ENCODE results near the gene OSBPL2. TPM values are rescaled to one million over a fixed set of nuclear protein-coding genes. Genes with fewer than 3 reads are reported as not detected.

Gene OSBPL2
- total and polyA plus RNA-seq, 2 donors (not counting 3 experiments of a cell fraction or from before 2014, with no cell fraction given), result 13.1 to 33.0 TPM

GRCh38 chr20:62299666-62300236 lies 61.4 kb downstream of the OSBPL2 start:
- dilution Hi-C loops (cut with MboI; ENCODE audit: extremely low pct_ligation_motif_present, low sequenced_read_pairs) (no loop called here), intact Hi-C loops (cut with micrococcal nuclease) (loop anchor here (10.0 kb wide), 1 partner anchor 495 kb away; the partner anchor contains the start of gene MRGBP)
- DNase-seq (ENCODE audit: low read depth, low spot score) (no peak), FAIRE-seq (no peak)
- Histone ChIP-seq H3K36me3 (ENCODE audit: control insufficient read depth in 2 of 2, extremely low read depth in 1 of 2, insufficient read depth in 2 of 2, low read length in 2 of 2) (peaks cover 0 to 3% of the 10 kb centered on the region in 2 experiments), H3K4me3 (replicated peaks in 1 of 3; ENCODE audit: insufficient read depth in 1 of 3, low read depth in 1 of 3, low read length in 3 of 3) (no peak overlapping the region), H3K27me3 (ENCODE audit: control insufficient read depth in 2 of 2, insufficient read depth in 2 of 2, low read length in 2 of 2) (no peaks in the 10 kb centered on the region), H3K79me2 (ENCODE audit: control insufficient read depth, insufficient read depth, low read length) (peaks cover 17% of the 10 kb centered on the region), H3K4me1 (ENCODE audit: control insufficient read depth, extremely low read depth, insufficient read depth, low read length) (peaks cover 8% of the 10 kb centered on the region), H3K27ac (ENCODE audit: insufficient read depth, low read depth, low read length) (no peak overlapping the region), H2AFZ (ENCODE audit: low read depth, low read length) (no peak overlapping the region), H3K4me2 (ENCODE audit: insufficient read depth, low read length) (no peak overlapping the region), H3K9ac (replicated peaks; ENCODE audit: extremely low read depth, insufficient read depth, low read length) (no peak overlapping the region), H3K9me1 (replicated peaks; ENCODE audit: control insufficient read depth, extremely low read depth, insufficient read depth, low read length) (no peaks in the 10 kb centered on the region), H4K20me1 (replicated peaks; ENCODE audit: control insufficient read depth, extremely low read depth, insufficient read depth, low read length) (no peaks in the 10 kb centered on the region), H3K9me3 (replicated peaks; ENCODE audit: control insufficient read depth, insufficient read depth, low read length) (no peaks in the 10 kb centered on the region)
- TF ChIP-seq POLR2AphosphoS5 (IDR thresholded peaks at IDR 0.05; ENCODE audit: insufficient read depth, low read depth, low read length), result no peak
- TF ChIP-seq MAX (IDR thresholded peaks at IDR 0.05; ENCODE audit: insufficient read depth, insufficient read length), result no peak
- TF ChIP-seq GATA2 (IDR thresholded peaks at IDR 0.05; ENCODE audit: insufficient read depth, insufficient read length, low read depth, low read length), result no peak
- no peak for TF ChIP-seq EZH2 (IDR thresholded peaks at IDR 0.05; ENCODE audit: borderline replicate concordance, low read depth, low read length, severe bottlenecking)
- no peak for TF ChIP-seq JUN (IDR thresholded peaks at IDR 0.05; ENCODE audit: borderline replicate concordance, insufficient read depth, insufficient read length, low read depth)
- no peak for TF ChIP-seq FOS (IDR thresholded peaks at IDR 0.05; ENCODE audit: borderline replicate concordance, insufficient read depth, low read length)
- no peak for TF ChIP-seq MYC (IDR thresholded peaks at IDR 0.05; ENCODE audit: low read depth, low read length)
- TF ChIP-seq CTCF (IDR thresholded peaks at IDR 0.05; ENCODE audit: extremely low read depth in 1 of 2, insufficient read depth in 1 of 2, low read depth in 1 of 2, low read length in 2 of 2), result no peak
- no peak for TF ChIP-seq POLR2A (IDR thresholded peaks at IDR 0.05; ENCODE audit: low read depth, low read length)
- BruUV-seq (replicated peaks), result no TSS peak
- CTCF ChIA-PET, result interaction anchor here (3.0 to 3.4 kb wide), 2 partner anchors 76 to 83 kb away, joined by 28 to 46 read pairs; no protein-coding TSS in a partner anchor
- POLR2A ChIA-PET, result no interaction called here

Data from endothelial cell of umbilical vein (primary cell).